Motor neuron (in vitro differentiated cells): Measurements from ENCODE around the gene ZNF219. TPM values are rescaled to one million over a fixed set of nuclear protein-coding genes. Genes with fewer than 3 reads are reported as not detected.

Experiments used
- ATAC-seq, 8 experiments: fragments of 200-7000 bp; cut with Tn5 transposase; replicated peaks in 6 of 8; 2 replicates each; pipeline ENCODE4 v1.8.0; 2021; ENCODE audit warnings: mild to moderate bottlenecking in 8 of 8, moderate library complexity in 8 of 8
- H3K27ac ChIP-seq, 2 donors: fragments of 250-450 bp; sonication (Bioruptor Pico); 2 replicates each; pipeline ENCODE4 v1.9.0; 2021; ENCODE audit warnings: antibody characterized with exemption in 2 of 2, mild to moderate bottlenecking in 2 of 2, moderate library complexity in 1 of 2
- H3K4me1 ChIP-seq, 2 donors: fragments of 250-450 bp; sonication (Bioruptor Pico); replicated peaks in 1 of 2; 2 replicates each; pipeline ENCODE4 v1.6.1; 2021; ENCODE audit warnings: antibody characterized with exemption in 2 of 2, mild to moderate bottlenecking in 2 of 2, moderate library complexity in 1 of 2
- H3K4me3 ChIP-seq, 5 donors: fragments of 250-450 bp; sonication (Bioruptor Pico); 2 replicates each; pipeline ENCODE4 v1.9.0; 2021; ENCODE audit warnings: antibody characterized with exemption in 5 of 5, mild to moderate bottlenecking in 5 of 5, moderate library complexity in 4 of 5
- WGBS, 10 experiments: fragments of 450-650 bp; shearing (Covaris generic); methylation state at CpG; one replicate each; pipeline ENCODE4 v1.0.0; 2022; 5-methylcytosine and 5-hydroxymethylcytosine counted together
- in situ Hi-C, 9 experiments: fragments of 400-800 bp; cut with MboI; loops; one replicate each; pipeline ENCODE4 v1.15.0; 2021; ENCODE audit warnings: low sequenced_read_pairs in 9 of 9, low pct_unique_long_range_greater_than_20kb in 2 of 9; ENCODE audit not compliant: unreplicated experiment in 9 of 9
- total RNA-seq, 8 experiments: library from RNA; unstranded; fragments of 300-600 nt; gene quantifications; 2 replicates each; pipeline versions ENCODE4 v1.2.3 to v1.2.4, GENCODE V29; 2022

Gene ZNF219
- total RNA-seq, 8 experiments from 2014 or later = 10.5 to 42.7 (median 17.2) TPM

DNA sequence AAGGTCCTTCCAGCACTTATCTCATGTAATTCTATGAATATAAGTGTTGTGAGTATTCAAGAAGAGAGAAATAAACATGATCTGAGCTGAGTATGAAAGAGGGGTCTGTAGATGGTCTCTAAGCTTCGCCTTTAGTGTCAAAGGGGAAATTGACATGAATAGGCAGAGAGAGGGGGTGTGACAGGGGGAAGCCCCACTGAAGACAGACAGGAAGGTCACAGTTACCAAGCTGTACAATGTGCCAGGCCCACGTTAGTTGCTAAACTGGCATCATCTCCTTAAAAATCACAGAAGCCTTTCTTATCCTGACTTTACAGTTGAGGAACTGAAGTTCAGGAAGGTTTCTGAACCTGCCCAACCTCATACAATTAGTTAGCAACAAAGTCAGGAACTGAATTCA, 20.8 kb downstream of the ZNF219 start:
- in situ Hi-C loops = no loop called here
- H3K27ac ChIP-seq = no peak overlapping the region
- no peak overlapping the region for H3K4me3 ChIP-seq
- WGBS, 10 experiments = 83 to 100% (median 92%) methylated on average over 1 to 2 of the region's 2 CpGs; no CpG with 5 or more reads in 4 of the 10 experiments
- no peak for ATAC-seq
- no peaks in the 10 kb centered on the region for H3K4me1 ChIP-seq

DNA sequence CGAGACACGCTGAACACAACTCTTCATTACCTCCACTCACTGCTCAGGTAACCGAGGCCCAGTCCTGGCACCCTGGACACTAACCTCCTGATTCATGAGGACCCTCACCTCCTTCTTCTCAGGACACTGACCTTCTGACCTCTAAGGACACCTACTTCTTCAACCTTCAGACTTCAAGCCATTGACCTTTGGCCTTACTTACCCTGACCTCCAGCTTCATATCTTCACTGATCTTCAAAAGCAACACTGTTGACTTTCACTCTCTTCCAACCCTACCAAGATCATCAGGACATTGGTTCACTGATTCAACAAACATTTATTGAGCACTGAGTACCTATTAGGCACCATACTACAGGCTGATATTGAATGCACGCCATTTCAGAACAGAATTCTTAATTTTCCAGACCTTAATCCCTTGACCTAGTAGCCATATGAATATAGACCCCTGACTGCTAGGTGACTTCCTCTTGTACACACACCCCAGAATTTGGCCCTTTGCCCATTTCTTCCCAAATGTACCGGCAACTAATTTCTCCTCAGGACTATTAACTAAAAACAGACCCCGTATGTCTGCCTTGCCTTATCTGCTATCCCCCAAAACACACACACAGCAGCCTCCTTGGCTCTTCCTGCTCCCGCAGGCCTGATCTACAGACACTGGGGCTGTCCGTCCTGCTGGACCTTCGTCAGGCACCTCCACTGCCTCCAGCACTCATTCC, 22.6 kb downstream of the ZNF219 start:
- 60 to 100% (median 91%) methylated on average over 1 to 6 of the region's 9 CpGs for WGBS, 10 experiments
- in situ Hi-C loops = no loop called here
- ATAC-seq = no peak
- no peak overlapping the region for H3K4me3 ChIP-seq
- H3K4me1 ChIP-seq = peaks cover 6% of the 10 kb centered on the region in 2 donors
- no peak overlapping the region for H3K27ac ChIP-seq

DNA sequence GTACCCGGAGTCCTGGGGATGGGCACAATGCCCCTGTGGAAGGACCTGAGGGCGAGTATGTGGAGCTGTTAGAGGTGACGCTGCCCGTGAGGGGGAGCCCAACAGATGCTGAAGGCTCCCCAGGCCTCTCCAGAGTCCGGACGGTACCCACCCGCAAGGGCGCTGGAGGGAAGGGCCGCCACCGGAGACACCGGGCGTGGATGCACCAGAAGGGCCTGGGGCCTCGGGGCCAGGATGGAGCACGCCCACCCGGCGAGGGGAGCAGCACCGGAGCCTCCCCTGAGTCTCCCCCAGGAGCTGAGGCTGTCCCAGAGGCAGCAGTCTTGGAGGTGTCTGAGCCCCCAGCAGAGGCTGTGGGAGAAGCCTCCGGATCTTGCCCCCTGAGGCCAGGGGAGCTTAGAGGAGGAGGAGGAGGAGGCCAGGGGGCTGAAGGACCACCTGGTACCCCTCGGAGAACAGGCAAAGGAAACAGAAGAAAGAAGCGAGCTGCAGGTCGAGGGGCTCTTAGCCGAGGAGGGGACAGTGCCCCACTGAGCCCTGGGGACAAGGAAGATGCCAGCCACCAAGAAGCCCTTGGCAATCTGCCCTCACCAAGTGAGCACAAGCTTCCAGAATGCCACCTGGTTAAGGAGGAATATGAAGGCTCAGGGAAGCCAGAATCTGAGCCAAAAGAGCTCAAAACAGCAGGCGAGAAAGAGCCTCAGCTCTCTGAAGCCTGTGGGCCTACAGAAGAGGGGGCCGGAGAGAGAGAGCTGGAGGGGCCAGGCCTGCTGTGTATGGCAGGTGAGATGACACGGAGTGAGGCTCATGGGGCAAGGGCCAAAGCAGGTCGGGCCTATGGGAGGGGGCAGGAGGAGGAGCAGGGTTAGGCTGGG, 23.8 kb downstream of the ZNF219 start:
- no peak for ATAC-seq
- in situ Hi-C loops = no loop called here
- Histone ChIP-seq H3K4me1 (peaks cover 6% of the 10 kb centered on the region in 2 donors), H3K4me3 (no peak overlapping the region), H3K27ac (no peak overlapping the region)
- WGBS, 10 experiments = 88 to 100% (median 93%) methylated on average over 1 to 11 of the region's 26 CpGs; no CpG with 5 or more reads in 5 of the 10 experiments

DNA sequence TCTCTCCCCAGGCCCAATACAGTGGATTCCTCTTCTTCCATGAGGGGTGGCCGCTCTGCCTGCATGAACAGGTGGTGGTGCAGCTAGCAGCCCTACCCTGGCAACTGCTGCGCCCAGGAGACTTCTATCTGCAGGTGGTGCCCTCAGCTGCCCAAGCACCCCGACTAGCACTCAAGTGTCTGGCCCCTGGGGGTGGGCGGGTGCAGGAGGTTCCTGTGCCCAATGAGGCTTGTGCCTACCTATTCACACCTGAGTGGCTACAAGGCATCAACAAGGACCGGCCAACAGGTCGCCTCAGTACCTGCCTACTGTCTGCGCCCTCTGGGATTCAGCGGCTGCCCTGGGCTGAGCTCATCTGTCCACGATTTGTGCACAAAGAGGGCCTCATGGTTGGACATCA, 24.5 kb downstream of the ZNF219 start:
- Histone ChIP-seq H3K4me3 (no peak overlapping the region), H3K4me1 (peaks cover 8 to 9% of the 10 kb centered on the region in 2 donors), H3K27ac (no peak overlapping the region)
- no peak for ATAC-seq
- 85 to 100% (median 94%) methylated on average over 1 to 5 of the region's 9 CpGs; no CpG with 5 or more reads in 6 of the 10 experiments for WGBS, 10 experiments
- in situ Hi-C loops = no loop called here

DNA sequence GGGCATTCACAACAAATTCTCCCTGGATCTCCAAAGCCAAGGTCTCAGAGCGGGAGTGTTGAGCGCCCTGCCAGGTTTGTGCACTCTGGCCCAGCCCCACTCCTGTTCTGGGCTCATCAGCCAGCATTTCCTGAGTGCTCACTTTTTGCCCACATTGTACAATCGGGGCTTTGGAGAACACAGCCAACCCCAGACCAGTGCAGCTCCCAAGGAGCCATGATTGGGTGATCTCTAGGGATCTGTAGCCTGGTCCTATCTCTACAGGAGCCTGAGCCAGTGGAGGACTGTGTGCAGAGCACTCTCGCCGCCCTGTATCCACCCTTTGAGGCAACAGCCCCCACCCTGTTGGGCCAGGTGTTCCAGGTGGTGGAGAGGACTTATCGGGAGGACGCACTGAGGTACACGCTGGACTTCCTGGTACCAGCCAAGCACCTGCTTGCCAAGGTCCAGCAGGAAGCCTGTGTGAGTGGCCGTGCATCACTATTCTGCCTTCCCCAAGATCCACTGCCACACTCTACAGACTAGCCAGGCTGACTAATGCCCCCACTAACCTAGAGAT, 25.6 kb downstream of the ZNF219 start:
- WGBS, 10 experiments = 92 to 100% (median 93%) methylated on average over 1 to 8 of the region's 9 CpGs; no CpG with 5 or more reads in 5 of the 10 experiments
- ATAC-seq = no peak
- Histone ChIP-seq H3K27ac (no peak overlapping the region), H3K4me1 (peaks cover 11 to 16% of the 10 kb centered on the region in 2 donors), H3K4me3 (no peak overlapping the region)
- in situ Hi-C loops = no loop called here

DNA sequence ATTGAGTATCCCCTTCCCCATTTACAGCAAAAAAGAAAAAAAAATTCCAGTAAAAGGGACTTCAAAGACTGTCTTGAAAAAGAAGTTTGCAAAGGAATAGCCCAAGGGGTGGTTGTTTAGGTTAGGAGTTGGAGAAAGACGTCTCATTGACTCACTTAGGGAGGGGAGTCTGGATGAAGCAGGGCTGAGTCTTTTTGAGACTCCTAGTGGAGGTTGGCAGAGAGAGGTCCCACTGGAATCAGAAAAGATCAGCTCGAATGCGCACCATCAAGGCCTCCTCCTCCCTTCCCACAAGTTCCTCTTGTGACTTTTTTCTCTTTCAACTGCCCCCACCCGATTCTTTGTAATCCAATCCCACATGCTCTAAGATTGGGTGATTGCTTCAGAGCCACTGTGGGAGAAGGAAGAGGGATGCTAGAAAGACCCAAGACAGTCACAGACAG, 26.4 kb downstream of the ZNF219 start:
- in situ Hi-C loops = no loop called here
- H3K4me1 ChIP-seq = peaks cover 11 to 16% of the 10 kb centered on the region in 2 donors
- H3K4me3 ChIP-seq = peak overlapping the region; percentile 60 to 89 (median 79)
- 0 to 63% (median 44%) methylated on average over 2 to 4 of the region's 4 CpGs; no CpG with 5 or more reads in 3 of the 10 experiments for WGBS, 10 experiments
- peak in 2 of 8 experiments; percentile 9 to 38 for ATAC-seq
- peak overlapping the region; percentile 91 to 94 for H3K27ac ChIP-seq

DNA sequence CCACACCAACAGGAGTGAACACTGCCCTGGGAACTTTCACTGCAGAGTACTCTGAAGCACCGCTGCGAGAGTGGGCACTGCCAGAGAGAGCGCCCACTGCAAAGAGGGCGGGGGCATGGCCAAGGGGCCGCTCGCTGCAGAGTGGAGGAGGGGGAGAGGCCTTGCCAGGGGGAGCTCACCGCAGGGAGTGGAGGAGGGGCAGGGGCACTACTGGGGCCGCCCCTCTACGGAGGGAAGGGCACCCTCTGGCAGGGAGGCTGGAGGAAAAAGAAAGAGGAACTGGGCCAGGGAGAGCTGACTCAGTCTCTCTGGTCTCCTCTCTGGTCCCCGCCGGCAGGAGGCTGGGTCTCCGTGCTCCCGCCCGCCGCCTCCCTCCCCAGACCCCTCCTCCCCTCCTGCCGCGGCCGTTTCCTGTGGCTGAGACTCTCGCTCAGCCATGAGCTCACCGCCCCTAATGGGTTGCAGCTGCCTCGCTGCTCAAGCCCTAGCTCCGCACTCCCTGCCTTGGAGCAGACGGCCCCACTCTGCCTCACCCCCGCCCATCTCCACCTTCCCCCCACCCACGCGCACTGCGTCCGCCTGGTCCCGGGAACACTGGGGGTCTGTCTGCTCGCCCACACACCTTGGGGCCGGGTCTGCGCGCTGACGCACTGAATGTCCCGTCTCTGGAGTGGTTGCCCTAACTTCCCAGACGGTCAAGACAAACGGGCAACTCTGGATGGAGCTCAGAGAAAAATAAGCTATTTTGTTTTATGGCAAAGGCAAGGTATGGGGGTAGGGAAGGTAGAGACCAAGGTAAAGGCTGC, 27.0 kb downstream of the ZNF219 start:
- H3K27ac ChIP-seq = peak overlapping the region; percentile 91 to 94

DNA sequence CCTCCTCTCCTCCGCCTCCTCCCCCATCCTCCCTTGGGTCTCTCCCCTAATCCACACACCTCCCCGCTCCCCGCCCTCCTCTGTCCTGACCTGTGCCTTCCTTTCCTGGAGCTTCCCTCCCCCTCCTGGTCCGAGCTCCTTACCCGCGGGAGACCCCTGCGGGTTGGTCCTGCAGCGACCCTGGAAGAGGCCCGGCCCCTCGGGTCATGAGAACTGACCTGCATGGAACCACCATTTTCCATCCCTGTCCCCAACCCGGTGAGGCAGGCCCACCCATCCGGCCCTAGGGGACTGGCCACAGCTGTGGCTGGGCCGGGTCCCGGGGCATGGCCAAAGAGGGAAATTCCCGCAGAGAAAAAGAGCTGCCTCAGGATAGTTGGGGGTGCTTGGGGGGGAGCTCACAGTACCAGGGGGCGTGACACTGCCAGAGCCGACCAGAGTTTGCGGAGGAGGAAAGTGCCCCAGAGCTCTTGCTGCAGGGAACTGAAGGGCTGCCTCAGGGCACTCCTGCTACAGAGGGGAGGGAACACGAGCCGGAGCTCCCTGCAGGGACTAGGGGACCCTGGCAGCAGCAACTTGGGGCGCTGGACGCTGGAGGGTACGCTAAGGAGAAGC, 27.7 kb downstream of the ZNF219 start:
- in situ Hi-C loops = no loop called here
- 0 to 7% (median 6%) methylated on average over 1 to 3 of the region's 23 CpGs; no CpG with 5 or more reads in 7 of the 10 experiments for WGBS, 10 experiments
- ATAC-seq = peak; percentile 9 to 43 (median 22)
- peak overlapping the region; percentile 91 to 94 for H3K27ac ChIP-seq
- H3K4me3 ChIP-seq = peak overlapping the region; percentile 60 to 89 (median 79)
- peaks cover 11 to 16% of the 10 kb centered on the region in 2 donors for H3K4me1 ChIP-seq

More for the DNA sequence above, 27.0 kb downstream of the ZNF219 start:
- in situ Hi-C loops = no loop called here
- Histone ChIP-seq H3K4me1 (peaks cover 11 to 16% of the 10 kb centered on the region in 2 donors), H3K4me3 (peak overlapping the region; percentile 60 to 89 (median 79))
- ATAC-seq = peak; percentile 66 to 77 (median 72)
- 0 to 7% (median 0%) methylated on average over 1 to 3 of the region's 37 CpGs; no CpG with 5 or more reads in 5 of the 10 experiments for WGBS, 10 experiments

DNA sequence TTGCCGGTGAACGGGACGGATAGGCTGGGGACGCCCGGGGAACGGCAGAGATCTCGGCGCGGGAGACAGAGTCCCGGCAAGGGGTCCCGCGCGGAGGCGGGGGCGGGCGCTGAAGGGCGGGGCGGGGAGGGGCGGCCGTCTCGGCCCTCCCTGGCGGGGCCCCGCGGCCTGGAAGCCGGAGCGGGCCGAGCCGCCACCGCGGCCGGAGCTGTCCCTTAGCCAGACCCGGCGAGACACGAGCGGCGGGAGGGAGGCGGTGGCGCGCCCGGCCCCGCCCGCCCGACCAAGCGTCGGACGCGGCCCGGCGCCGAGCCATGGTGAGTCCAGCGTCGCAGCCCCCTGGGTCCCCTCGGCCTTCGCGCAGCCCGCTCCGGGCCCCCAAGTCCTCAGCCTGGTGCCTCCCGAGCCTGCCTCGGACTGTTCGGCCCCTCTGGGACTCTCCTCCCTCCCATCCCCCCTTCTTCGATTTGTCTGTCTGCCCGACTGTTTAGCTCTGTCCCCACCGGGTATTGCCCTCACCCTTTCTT, 28.3 kb downstream of the ZNF219 start, which contains the start of gene ARHGEF40:
Gene ARHGEF40, plus strand, starts transcription at position 222 of the 527 bp plus-strand sequence. Its CDS starts 93 bp downstream, at position 315.
- peak; percentile 22 to 71 (median 59) for ATAC-seq
- peaks cover 11 to 16% of the 10 kb centered on the region in 2 donors for H3K4me1 ChIP-seq
- WGBS, 10 experiments = no CpG with 5 or more reads among the region's 63 CpGs
- in situ Hi-C loops = no loop called here
- H3K4me3 ChIP-seq = peak within 1 kb of the TSS; percentile 60 to 89 (median 79)
- H3K27ac ChIP-seq = peak within 1 kb of the TSS; percentile 91 to 94

DNA sequence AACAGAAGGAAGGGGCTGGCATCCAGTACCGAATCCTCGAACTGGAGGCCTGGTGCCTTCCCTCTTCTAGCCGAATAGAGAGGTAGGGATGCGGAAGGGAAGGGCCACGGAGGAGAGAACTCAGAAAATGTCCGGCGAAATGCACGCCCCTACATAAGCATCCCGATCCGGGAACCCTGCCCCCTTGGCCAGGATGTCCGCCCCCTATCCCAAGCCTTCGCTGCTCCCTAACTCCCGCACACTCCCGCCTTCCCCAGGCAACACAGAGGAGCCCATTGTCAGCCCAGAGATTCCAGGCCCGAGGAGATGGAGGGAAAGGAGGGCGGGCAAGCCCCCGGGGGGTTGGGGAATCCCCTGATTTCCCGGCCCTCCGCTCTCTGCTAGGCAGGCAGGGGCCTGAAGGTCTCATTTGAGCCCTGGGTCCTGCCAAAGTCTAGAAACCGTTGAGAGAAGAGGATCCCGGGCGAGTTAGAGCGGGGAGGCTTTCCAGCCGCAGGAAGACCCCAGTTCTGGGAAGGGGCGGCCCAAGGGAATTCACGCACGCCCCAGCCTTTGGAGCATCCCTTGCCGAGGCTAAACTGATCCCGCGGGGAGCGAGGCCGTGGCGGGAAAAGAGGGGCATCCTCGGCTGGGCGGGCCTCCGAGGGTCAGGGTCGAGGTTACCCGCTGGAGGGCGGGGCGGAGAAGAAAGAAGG, 28.9 kb downstream of the ZNF219 start:
- Histone ChIP-seq H3K4me1 (peaks cover 11 to 16% of the 10 kb centered on the region in 2 donors), H3K27ac (peak overlapping the region; percentile 91 to 94), H3K4me3 (peak overlapping the region; percentile 60 to 89 (median 79))
- peak in 7 of 8 experiments; percentile 4 to 45 (median 32) for ATAC-seq
- in situ Hi-C loops = no loop called here
- 0 to 7% (median 0%) methylated on average over 1 to 9 of the region's 40 CpGs; no CpG with 5 or more reads in 7 of the 10 experiments for WGBS, 10 experiments
